Erythroblast (primary cell): ENCODE results near the gene TARM1.

ENCODE experiments used
- GATA1 ChIP-seq: IDR thresholded peaks from 2 replicates; pipeline ENCODE4 v1.6.1; 2011; ENCODE audit warnings: low read depth, mild to moderate bottlenecking, control low read depth, low read length, moderate library complexity
- POLR2A ChIP-seq: IDR thresholded peaks from 2 replicates; pipeline ENCODE4 v1.6.1; 2011; ENCODE audit warnings: mild to moderate bottlenecking, low read length

DNA sequence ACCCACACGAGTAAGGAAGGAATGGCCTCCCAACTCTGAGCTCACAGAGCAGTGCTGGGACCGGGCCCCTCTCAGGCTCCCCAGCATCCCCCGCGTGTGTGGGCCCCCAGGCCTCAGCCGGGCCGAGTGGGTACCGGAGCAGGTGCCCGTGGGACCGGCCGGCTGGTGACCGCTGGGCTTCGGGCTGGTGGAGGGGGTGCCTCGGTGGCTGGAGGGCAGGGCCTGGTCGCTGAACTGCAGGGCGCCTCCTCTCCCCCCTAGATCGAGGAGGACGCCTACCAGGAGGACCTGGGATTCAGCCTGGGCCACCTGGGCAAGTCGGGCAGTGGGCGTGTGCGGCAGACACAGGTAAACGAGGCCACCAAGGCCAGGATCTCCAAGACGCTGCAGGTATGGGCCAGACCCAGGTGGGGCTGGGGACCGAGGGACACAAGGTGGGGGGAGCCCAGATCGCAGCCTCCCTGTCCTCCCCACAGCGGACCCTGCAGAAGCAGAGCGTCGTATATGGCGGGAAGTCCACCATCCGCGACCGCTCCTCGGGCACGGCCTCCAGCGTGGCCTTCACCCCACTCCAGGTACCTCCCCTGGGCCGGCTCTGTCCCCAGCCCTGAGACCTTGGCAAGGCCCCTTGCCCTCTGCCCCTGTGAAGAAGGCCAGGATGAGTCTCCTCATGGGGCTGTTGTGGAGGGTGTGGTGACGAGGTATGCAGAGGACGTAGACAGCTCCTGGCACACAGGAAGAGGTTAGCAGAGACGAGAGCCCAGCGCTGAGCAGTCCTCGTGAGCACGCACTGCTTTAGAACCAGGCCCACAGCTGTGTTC, 47.8 kb upstream of the TARM1 start:
- TF ChIP-seq POLR2A (no peak), GATA1 (no peak)
